ENCODE results near the gene PALB2.

PALB2 gene

GRCh38 chr16:23581764-23582163, 59.3 kb downstream of the PALB2 start:
- no peak for DNase-seq (ENCODE audit: low spot score)

GRCh38 chr16:23580391-23580790, 60.7 kb downstream of the PALB2 start:
- no peak for DNase-seq (ENCODE audit: low spot score)

GRCh38 chr16:23579371-23579770, 61.7 kb downstream of the PALB2 start:
- DNase-seq (ENCODE audit: low spot score) = no peak

- no peak for DNase-seq (ENCODE audit: low spot score)
Observed at GRCh38 chr16:23578101-23578830, 62.8 kb downstream of the PALB2 start.

GRCh38 chr16:23577493-23577892, 63.6 kb downstream of the PALB2 start:
- DNase-seq (ENCODE audit: low spot score) = no peak

GRCh38 chr16:23575834-23576233, 65.3 kb downstream of the PALB2 start:
- DNase-seq (ENCODE audit: low spot score) = no peak

GRCh38 chr16:23573817-23574216, 67.3 kb downstream of the PALB2 start:
- DNase-seq (ENCODE audit: low spot score) = no peak

- no peak for DNase-seq (ENCODE audit: low spot score)
Observed at GRCh38 chr16:23572394-23572793, 68.7 kb downstream of the PALB2 start.

GRCh38 chr16:23571895-23572294, 69.2 kb downstream of the PALB2 start:
- no peak for DNase-seq (ENCODE audit: low spot score)

- DNase-seq (ENCODE audit: low spot score) = no peak
Observed at GRCh38 chr16:23570992-23571632, 70.0 kb downstream of the PALB2 start.

- DNase-seq (ENCODE audit: low spot score) = no peak
Observed at GRCh38 chr16:23567602-23568001, 73.5 kb downstream of the PALB2 start.

GRCh38 chr16:23566724-23567123, 74.4 kb downstream of the PALB2 start:
- DNase-seq (ENCODE audit: low spot score) = no peak

- DNase-seq (ENCODE audit: low spot score) = no peak
Observed at GRCh38 chr16:23564575-23565363, 76.3 kb downstream of the PALB2 start.

GRCh38 chr16:23563186-23563585, 77.9 kb downstream of the PALB2 start:
- DNase-seq (ENCODE audit: low spot score) = no peak

GRCh38 chr16:23562505-23562904, 78.6 kb downstream of the PALB2 start:
- no peak for DNase-seq (ENCODE audit: low spot score)

GRCh38 chr16:23561586-23561985, 79.5 kb downstream of the PALB2 start:
- no peak for DNase-seq (ENCODE audit: low spot score)

GRCh38 chr16:23557779-23558702, 83.1 kb downstream of the PALB2 start:
- DNase-seq (ENCODE audit: low spot score) = no peak

- DNase-seq (ENCODE audit: low spot score) = peak; percentile 97
Observed at GRCh38 chr16:23556881-23557778, 84.0 kb downstream of the PALB2 start, which contains the start of the genes EARS2 and UBFD1. Gene EARS2, minus strand, starts transcription at chr16:23557350. Its CDS starts 7 bp downstream, at chr16:23557343. Gene UBFD1, plus strand, starts transcription at chr16:23557727. Its CDS starts 16 bp downstream, at chr16:23557743.

GRCh38 chr16:23554536-23554935, 86.6 kb downstream of the PALB2 start:
- DNase-seq (ENCODE audit: low spot score) = no peak

Measured in CD4-positive, alpha-beta T cell treated with Interleukin-2 at 100 ng/mL for 4 hours (primary cell).